ENCODE data around the gene MAN1B1.

DNA sequence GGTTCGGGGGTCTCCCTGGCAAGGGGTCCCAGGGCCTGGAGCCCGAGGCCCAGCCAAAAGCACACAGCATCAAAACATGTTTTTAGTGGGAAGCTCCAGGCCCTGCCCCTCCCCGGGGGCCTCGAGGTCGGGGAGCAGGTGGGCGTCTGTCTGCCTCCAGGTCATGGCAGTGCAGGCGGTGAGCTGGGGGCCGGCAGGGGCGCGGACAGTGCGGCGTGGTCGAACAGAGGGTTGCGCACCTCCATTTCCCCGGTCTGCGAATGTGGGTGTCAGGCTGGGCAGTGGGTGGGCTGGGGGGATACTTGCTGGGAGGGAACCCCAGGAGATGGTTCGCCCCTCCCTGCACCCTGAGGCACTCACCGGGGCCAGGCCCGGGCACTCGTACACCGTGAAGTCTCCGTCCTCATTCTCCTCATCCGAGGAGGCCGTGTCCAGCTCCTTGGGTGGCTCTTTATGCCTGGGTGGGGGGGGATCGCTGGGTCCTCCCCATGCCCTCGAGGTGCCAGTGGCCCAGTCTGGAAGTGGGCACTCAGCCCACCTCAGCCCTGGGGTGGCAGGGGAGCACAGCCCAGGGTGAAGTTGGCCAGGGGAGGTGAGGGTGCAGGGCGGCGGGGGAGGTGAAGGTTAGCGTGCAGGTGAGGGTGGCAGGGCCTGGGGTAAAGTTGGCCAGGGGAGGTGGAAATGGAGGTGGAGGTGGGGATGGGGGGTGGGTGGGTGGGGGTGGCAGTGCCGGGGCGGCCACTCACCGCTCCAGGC is 47.0 kb upstream of the MAN1B1 start:
- no peak for TF ChIP-seq CTCF (conservative IDR thresholded peaks at IDR 0.05 in 1 of 2, IDR thresholded peaks at IDR 0.05 in 1 of 2; ENCODE audit: low read depth in 1 of 2, low read length in 2 of 2)
- TF ChIP-seq EZH2 (IDR thresholded peaks at IDR 0.05; ENCODE audit: low read length, missing control alignments) = no peak

Data from fibroblast of lung (primary cell).